Stimulated activated CD8-positive, alpha-beta memory T cell treated with anti-CD3 and anti-CD28 coated beads, Interleukin-12 subunit alpha, Interleukin-12 subunit beta, amount 100 ng/mL, for 4 hours (primary cell): ENCODE measurements around the gene L1CAM.

ENCODE experiments used
- DNase-seq: peaks from one replicate; pipeline ENCODE4 v3.0.0-alpha.2; 2020; ENCODE audit warnings: low read depth

Gene L1CAM

GRCh38 chrX:153903991-153904957, 18.3 kb upstream of the L1CAM start, which contains the start of gene AVPR2:
TSS of gene AVPR2 (plus strand) at chrX:153904673. CDS start at chrX:153905146, 473 bp downstream.
- no peak for DNase-seq

GRCh38 chrX:153903238-153903980, 17.4 kb upstream of the L1CAM start:
- DNase-seq, result no peak

DNA sequence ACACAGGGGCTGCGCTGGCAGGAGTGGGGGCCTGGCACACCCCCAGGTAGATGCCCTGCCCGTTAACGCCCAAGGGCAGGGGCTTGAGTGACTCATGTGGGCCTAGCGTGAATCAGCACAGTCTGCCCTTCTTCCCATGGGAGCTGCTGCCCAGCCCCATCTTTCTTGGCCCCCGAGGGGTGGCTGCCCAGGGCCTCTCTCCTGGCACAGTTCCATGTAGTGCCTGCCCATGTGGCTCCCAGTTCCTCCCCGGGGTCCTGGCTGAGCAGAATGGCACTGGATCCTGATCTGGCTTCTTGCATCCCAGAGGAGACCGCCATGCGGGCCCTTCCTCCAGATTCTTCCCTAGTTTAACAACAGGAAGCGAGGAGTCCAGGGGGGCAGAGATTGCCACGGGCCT, 16.4 kb upstream of the L1CAM start:
- no peak for DNase-seq

- no peak for DNase-seq
Measured at GRCh38 chrX:153901753-153902140, 15.8 kb upstream of the L1CAM start.

GRCh38 chrX:153900831-153901752, 15.1 kb upstream of the L1CAM start:
- DNase-seq, result no peak

DNA sequence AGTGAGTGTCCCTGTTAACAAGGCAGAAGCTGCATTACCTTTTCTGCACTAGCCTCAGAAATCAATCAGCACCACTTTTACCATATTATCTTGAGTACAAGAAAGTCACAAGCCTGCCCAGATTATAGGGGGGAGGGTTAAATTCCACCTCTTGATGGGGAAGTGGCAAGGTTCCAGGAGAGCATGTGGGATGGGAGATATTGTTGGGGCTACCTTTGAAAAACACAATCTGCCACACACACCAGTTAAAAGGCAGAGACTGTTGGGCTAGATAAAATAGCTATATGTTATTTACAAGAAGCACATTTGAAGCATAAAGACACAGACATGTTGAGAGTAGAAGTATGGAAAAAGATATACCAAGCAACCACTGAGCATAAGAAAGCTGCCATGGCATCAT, 11.9 kb upstream of the L1CAM start:
- DNase-seq, result no peak

GRCh38 chrX:153889123-153889522, 3.1 kb upstream of the L1CAM start:
- no peak for DNase-seq

DNA sequence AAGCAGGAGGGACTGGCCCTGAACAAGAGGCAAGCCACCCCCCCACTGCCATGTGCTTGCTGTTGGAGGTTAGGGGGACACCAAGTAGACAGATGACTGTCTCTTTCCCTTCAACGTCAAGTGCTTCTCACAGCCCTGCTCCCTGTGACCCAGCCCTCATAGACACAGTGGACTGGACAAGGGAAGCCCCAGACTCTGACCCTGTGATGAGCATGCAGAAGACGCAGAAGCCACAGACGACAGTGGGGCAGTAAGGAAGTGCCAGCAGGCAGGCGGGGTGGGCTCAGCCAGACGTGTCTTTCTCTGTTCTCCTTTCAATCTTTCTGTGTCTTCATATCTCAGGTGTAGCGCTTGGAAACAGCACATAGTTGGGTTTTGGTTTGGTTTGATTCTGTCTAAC, 2.4 kb upstream of the L1CAM start:
- no peak for DNase-seq

DNA sequence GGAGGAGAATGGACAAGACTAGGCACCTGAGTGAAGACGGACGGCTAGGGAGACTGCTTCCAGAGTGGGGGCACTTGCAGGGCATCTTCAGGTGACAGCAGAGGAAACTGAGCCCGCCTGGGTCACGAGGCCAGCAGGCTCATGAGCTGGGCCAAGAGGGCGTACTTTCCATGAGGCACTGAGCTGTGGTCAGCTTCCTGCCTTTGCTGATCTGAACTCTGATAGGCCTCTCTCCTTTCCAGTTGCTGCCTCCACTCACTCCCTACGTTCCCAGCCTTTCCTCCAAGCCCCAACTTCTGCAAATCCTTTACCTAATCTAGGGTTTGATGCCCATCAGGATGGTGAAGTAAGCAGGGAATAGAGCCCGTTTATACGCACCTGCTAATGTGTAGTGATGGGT, 1.4 kb upstream of the L1CAM start:
- no peak for DNase-seq

- no peak for DNase-seq
Measured at GRCh38 chrX:153886915-153887314, 942 bp upstream of the L1CAM start.

DNA sequence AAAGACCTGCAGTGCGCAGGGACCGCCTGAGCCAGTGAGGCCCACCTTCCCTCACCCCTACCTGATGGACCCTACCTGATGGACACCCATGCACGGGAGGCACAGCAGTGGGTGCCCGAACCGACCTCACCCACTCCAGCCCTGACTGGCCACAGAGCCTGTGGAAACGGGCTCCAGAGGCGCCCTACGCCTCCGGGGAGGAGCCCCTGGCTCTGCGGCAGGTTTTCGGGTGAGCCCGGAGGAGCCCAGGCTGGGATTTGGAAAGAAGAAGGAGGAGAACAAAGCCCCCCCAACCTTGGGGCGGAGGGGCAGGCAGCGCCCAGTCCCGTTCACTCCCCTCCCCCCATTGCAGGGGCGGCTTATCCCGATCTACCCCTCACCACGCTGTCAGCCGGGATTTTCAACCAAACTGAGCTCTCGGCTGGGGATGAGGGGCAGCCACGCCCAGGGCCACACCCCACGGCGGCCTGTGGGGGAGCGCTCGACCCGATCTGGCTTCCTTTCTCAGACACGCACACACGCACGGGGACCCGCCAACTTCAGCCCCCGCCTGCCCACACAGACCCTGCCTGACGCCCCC, 675 bp downstream of the L1CAM start:
- no peak for DNase-seq

- no peak for DNase-seq
Measured at GRCh38 chrX:153884590-153884989, 1.4 kb downstream of the L1CAM start.

DNA sequence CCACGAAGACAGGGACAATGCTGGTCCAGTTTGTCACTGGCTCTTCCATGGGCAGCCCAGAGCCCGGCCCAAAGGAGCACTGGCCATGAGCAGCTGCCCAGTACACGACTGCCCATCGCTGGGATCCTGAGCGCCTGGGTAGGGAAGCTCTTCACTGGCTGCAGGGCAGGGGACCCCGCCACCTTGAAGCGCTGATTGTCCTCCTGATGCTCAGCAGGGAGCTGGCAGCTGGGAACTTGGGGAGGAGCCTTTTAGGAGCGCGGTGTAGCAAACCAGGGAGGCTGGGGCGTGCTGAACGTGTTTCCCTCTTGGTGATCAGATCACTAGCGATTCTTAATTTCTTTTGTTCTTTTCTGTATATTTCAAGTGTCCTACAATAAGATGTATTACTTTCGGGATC, 1.8 kb downstream of the L1CAM start:
- DNase-seq, result no peak

GRCh38 chrX:153883163-153883843, 2.7 kb downstream of the L1CAM start:
- no peak for DNase-seq

DNA sequence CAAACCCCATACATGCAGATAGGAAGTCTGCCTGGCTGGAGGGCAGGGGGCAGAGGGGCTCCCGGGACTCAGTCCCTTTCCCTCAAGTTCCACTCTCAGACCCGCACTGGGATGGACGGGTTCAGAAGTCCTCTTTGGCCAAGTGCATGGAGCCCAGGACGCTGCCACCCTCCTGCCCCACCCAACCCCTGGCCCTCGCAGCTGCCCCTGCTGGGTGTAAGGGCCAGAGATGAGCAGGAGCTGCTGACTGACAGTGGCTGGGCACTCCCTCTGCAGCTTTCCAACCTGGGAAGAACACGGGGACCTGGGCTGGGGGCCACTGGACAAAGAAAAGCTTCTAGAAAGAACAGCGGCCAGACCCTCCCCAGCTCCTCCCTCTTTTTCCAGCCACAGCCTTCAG, 3.4 kb downstream of the L1CAM start:
- DNase-seq, result no peak

DNA sequence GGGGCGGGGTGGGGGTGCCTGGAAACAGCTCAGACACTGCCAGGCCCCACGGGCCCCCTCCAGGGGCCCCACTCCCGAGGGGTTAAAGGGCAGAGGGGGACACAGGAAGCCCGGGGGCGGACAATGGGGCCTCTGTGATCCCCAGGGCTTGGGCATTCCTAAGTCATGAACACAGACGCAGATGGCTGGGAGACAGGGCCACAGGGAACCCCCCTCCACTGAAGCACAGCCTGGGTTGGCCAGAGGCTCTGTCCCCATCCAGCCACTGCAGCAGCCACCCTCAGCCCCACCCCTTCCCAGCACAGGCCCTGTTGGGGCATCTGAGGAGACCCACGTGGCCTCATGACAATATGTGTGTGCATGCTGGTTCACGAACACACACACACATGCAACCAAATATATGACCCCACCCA, 3.9 kb downstream of the L1CAM start:
- no peak for DNase-seq

DNA sequence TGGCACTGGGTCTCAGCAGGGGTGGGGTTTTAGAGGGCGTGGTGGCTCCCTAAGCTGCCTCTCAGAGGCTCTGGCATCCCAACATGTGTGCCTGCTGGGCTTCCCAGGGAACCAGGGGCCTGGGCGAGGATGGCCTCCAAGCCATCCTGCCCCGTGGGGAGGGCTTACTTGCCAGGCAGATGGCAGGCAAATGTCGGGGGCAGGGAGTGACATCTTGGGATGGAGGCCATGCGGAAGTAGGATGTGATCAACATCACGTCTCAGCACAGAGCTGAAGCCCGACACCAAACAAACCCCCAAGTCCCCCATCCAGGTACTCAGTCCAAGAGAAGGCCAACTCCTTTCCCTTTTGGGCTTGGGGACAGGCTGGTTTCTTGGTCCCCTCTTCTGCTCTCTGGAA, 4.7 kb downstream of the L1CAM start:
- no peak for DNase-seq

DNA sequence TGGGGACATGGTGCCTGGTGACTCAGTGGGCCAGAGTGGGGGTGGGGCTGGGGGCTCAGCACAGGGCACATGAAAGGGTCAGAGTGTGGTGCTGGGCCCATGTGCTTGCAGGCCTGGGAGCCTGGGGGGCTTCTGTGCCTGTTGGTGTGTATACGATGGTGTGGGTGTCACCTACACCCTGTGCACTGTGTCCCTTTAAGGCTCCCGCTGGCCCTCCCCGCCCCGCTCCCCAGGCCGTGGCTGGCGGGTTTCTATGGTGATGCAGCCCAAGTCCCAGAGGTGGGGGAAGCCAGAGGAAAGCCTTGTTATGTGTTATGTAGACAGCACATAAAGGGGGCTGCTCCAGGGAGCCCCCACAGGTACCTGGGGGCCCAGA, 5.5 kb downstream of the L1CAM start:
- no peak for DNase-seq

GRCh38 chrX:153879741-153880439, 6.1 kb downstream of the L1CAM start:
- no peak for DNase-seq

DNA sequence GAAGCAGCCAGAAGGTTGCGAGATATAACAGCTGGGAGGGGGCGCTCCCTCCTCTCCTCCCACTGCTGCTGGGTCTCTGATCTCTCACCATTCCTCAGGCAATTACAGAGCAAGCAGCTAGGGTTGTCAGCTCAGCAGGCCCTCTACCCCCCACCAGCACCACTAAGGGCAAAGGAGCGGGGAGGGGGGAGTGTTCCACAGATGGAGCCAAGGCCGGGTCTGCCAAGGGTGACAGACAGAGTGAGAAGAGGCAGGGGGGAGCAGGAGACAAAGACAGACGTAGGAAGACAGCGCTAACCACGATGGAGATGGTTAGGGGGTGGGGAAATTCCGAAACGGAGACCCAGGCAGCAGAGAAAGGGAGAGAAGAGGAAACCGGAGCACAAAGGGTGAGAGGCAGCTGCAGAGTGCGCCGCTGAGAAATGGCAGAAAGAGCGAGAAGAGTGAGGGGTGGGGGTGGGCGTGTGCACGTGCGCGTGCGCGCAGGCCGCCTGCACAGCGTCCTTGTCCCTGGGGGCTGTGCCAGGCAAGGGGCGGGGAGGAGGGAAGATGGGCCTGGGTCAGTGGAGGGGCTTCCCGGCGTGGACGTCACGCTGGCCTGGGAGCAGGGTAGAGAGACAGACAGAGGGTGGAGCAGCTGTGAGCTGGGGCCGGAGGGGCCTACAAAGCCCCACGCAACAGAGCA, 6.9 kb downstream of the L1CAM start:
- DNase-seq, result no peak
